Measurements from ENCODE around the gene ADAT3. TPM values are rescaled to one million over a fixed set of nuclear protein-coding genes. Genes with fewer than 3 reads are reported as not detected.

ADAT3 gene
- total RNA-seq, 1 experiment from 2014 or later: 12.6 TPM

DNA sequence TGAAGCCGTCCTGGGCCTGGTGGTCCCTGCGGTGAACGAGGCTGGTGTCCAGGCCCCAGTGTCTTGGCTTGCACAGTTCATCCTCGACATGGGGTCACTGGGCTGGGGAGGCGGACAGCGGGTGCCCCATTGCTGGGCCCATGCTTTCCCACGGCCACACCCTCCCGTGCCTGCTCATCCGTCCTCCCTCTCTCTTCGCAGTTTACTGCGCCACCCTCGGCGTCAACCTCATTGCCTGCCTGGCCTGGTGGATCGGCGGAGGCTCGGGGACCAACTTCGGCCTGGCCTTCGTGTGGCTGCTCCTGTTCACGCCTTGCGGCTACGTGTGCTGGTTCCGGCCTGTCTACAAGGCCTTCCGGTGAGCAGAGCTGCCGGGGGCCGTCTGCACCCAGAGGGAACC, 12.7 kb downstream of the ADAT3 start:
- no peak for DNase-seq
- H3K9me3 ChIP-seq: no peaks in the 10 kb centered on the region
- H3K27me3 Mint-ChIP-seq (ENCODE audit: insufficient read depth, unreplicated experiment): no peaks in the 10 kb centered on the region
- POLR2A ChIA-PET: no interaction called here
- no peak overlapping the region for H3K4me3 ChIP-seq (ENCODE audit: low read depth, low read length)
- H3K27ac Mint-ChIP-seq (ENCODE audit: unreplicated experiment): no peak overlapping the region
- no peak overlapping the region for H3K4me3 Mint-ChIP-seq (ENCODE audit: unreplicated experiment)
- no peaks in the 10 kb centered on the region for H3K9me3 Mint-ChIP-seq (ENCODE audit: unreplicated experiment)
- no TSS peak for BruUV-seq (replicated peaks)
- no peaks in the 10 kb centered on the region for H3K4me1 ChIP-seq
- intact Hi-C loops (cut with micrococcal nuclease; ENCODE audit: unreplicated experiment): no loop called here
- TF ChIP-seq, protein P1, sequence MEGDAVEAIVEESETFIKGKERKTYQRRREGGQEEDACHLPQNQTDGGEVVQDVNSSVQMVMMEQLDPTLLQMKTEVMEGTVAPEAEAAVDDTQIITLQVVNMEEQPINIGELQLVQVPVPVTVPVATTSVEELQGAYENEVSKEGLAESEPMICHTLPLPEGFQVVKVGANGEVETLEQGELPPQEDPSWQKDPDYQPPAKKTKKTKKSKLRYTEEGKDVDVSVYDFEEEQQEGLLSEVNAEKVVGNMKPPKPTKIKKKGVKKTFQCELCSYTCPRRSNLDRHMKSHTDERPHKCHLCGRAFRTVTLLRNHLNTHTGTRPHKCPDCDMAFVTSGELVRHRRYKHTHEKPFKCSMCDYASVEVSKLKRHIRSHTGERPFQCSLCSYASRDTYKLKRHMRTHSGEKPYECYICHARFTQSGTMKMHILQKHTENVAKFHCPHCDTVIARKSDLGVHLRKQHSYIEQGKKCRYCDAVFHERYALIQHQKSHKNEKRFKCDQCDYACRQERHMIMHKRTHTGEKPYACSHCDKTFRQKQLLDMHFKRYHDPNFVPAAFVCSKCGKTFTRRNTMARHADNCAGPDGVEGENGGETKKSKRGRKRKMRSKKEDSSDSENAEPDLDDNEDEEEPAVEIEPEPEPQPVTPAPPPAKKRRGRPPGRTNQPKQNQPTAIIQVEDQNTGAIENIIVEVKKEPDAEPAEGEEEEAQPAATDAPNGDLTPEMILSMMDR (IDR thresholded peaks at IDR 0.05; ENCODE audit: insufficient read depth in 1 of 2, low read depth in 1 of 2, low read length in 1 of 2, severe bottlenecking in 1 of 2, unreplicated experiment in 1 of 2): no peak
- CTCF ChIA-PET: no interaction called here
- H3K27me3 ChIP-seq (replicated peaks; ENCODE audit: control insufficient read depth, insufficient read depth, low read length): no peaks in the 10 kb centered on the region
- peaks cover 6% of the 10 kb centered on the region for H3K36me3 ChIP-seq (ENCODE audit: control insufficient read depth, insufficient read depth, low read length)
- peaks cover 59% of the 10 kb centered on the region for H3K36me3 Mint-ChIP-seq (ENCODE audit: insufficient read depth, unreplicated experiment)
- H3K4me1 Mint-ChIP-seq (ENCODE audit: low read depth, unreplicated experiment): no peaks in the 10 kb centered on the region

DNA sequence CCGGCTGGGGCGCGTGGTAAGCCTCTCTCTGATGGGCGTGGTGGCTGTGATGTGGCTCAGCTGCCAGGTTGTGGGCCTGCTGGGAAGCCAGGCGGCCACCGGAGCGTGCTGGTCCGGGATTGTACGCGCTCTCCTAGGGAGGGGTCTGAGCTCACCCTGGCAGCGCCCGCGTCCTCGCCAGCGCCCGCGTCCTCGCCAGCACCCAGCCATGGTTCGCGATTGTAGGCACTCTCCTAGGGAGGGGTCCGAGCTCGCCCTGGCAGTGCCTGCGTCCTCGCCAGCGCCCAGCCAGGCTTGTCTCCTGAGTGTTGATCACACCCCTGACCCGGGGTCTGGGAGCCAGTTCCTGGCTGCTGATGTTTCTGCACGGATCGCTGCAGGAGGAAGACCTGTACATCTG, 13.8 kb downstream of the ADAT3 start:
- H3K27ac Mint-ChIP-seq (ENCODE audit: unreplicated experiment): no peak overlapping the region
- H3K36me3 Mint-ChIP-seq (ENCODE audit: insufficient read depth, unreplicated experiment): peaks cover 48% of the 10 kb centered on the region
- ChIA-PET CTCF (no interaction called here), POLR2A (no interaction called here)
- Histone ChIP-seq H3K36me3 (ENCODE audit: control insufficient read depth, insufficient read depth, low read length) (peaks cover 6% of the 10 kb centered on the region), H3K4me1 (no peaks in the 10 kb centered on the region), H3K27me3 (replicated peaks; ENCODE audit: control insufficient read depth, insufficient read depth, low read length) (no peaks in the 10 kb centered on the region), H3K4me3 (ENCODE audit: low read depth, low read length) (no peak overlapping the region), H3K9me3 (no peaks in the 10 kb centered on the region)
- H3K27me3 Mint-ChIP-seq (ENCODE audit: insufficient read depth, unreplicated experiment): no peaks in the 10 kb centered on the region
- H3K4me3 Mint-ChIP-seq (ENCODE audit: unreplicated experiment): no peak overlapping the region
- no peaks in the 10 kb centered on the region for H3K4me1 Mint-ChIP-seq (ENCODE audit: low read depth, unreplicated experiment)
- no peaks in the 10 kb centered on the region for H3K9me3 Mint-ChIP-seq (ENCODE audit: unreplicated experiment)
- DNase-seq: no peak
- BruUV-seq (replicated peaks): no TSS peak
- TF ChIP-seq, protein P1 (IDR thresholded peaks at IDR 0.05; ENCODE audit: insufficient read depth in 1 of 2, low read depth in 1 of 2, low read length in 1 of 2, severe bottlenecking in 1 of 2, unreplicated experiment in 1 of 2): no peak
- intact Hi-C loops (cut with micrococcal nuclease; ENCODE audit: unreplicated experiment): no loop called here

DNA sequence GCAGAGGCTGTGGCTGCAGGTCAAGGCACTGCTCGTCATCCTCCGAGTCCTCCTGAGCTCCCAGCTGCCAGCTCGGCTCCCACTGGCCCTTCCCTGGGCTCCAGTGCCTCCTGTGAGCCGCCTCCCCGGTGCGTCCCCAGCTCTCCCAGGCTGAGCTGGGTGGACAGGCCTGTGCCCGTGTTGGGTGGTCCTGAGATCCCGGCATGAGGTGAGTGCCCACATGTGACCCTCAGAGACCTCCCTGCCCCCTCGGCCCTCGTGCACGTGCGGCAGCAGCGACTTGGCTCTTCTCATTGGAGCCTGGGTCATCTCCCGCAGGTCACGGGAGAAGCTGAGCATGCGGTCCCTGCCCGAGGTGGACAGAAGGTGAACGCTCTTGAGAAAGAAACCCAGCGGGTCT, 15.4 kb downstream of the ADAT3 start:
- CTCF ChIA-PET: no interaction called here
- no peak for DNase-seq
- BruUV-seq (replicated peaks): no TSS peak
- Mint-ChIP-seq H3K27ac (ENCODE audit: unreplicated experiment) (no peak overlapping the region), H3K4me1 (ENCODE audit: low read depth, unreplicated experiment) (no peaks in the 10 kb centered on the region), H3K36me3 (ENCODE audit: insufficient read depth, unreplicated experiment) (peaks cover 46% of the 10 kb centered on the region), H3K4me3 (ENCODE audit: unreplicated experiment) (no peak overlapping the region), H3K27me3 (ENCODE audit: insufficient read depth, unreplicated experiment) (no peaks in the 10 kb centered on the region), H3K9me3 (ENCODE audit: unreplicated experiment) (no peaks in the 10 kb centered on the region)
- H3K4me3 ChIP-seq (ENCODE audit: low read depth, low read length): no peak overlapping the region
- H3K27me3 ChIP-seq (replicated peaks; ENCODE audit: control insufficient read depth, insufficient read depth, low read length): no peaks in the 10 kb centered on the region
- intact Hi-C loops (cut with micrococcal nuclease; ENCODE audit: unreplicated experiment): no loop called here
- POLR2A ChIA-PET: no interaction called here
- H3K36me3 ChIP-seq (ENCODE audit: control insufficient read depth, insufficient read depth, low read length): peaks cover 3% of the 10 kb centered on the region
- TF ChIP-seq, protein P1 (IDR thresholded peaks at IDR 0.05; ENCODE audit: insufficient read depth in 1 of 2, low read depth in 1 of 2, low read length in 1 of 2, severe bottlenecking in 1 of 2, unreplicated experiment in 1 of 2): no peak
- no peaks in the 10 kb centered on the region for H3K9me3 ChIP-seq
- no peaks in the 10 kb centered on the region for H3K4me1 ChIP-seq

Data from Caco-2 (cell line).